ENCODE results near the gene ATF7. TPM values are rescaled to one million over a fixed set of nuclear protein-coding genes. Genes with fewer than 3 reads are reported as not detected.
A peak's percentile ranks its signal among the peaks of the same experiment; 100 is the strongest.

The ATF7 gene
- total and polyA plus RNA-seq, 2 of the 13 experiments (the other 11 are each of a cell fraction or from before 2014, with no cell fraction given), result 9.6 to 16.2 TPM

GRCh38 chr12:53500142-53500775 is 125.9 kb downstream of the ATF7 start (continued):
- no peak for TF ChIP-seq ZBTB14 (CRISPR knock-in tag; IDR thresholded peaks at IDR 0.05)
- no peak for TF ChIP-seq PAXIP1 (CRISPR knock-in tag; conservative IDR thresholded peaks at IDR 0.05)
- no peak for TF ChIP-seq ZNF142 (CRISPR knock-in tag; IDR thresholded peaks at IDR 0.05)
- TF ChIP-seq TEF (CRISPR knock-in tag; IDR thresholded peaks at IDR 0.05), result no peak
- TF ChIP-seq SMC3 (IDR thresholded peaks at IDR 0.05; ENCODE audit: low read length), result no peak
- TF ChIP-seq RBM39 (IDR thresholded peaks at IDR 0.05; ENCODE audit: low read depth, low read length, poor library complexity, severe bottlenecking), result no peak
- TF ChIP-seq HNRNPH1 (optimal IDR thresholded peaks at IDR 0.05; ENCODE audit: low read depth, low read length), result no peak
- no peak for TF ChIP-seq ZNF704 (CRISPR knock-in tag; IDR thresholded peaks at IDR 0.05; ENCODE audit: borderline replicate concordance)
- 0 out of 2 replicates have a peak, but pooled peaks have one; percentile 4 for TF ChIP-seq RARA (CRISPR knock-in tag; IDR thresholded peaks at IDR 0.05)
- TF ChIP-seq ZBTB20 (CRISPR knock-in tag; IDR thresholded peaks at IDR 0.05; ENCODE audit: borderline replicate concordance, low read depth), result no peak
- TF ChIP-seq ZSCAN9 (CRISPR knock-in tag; IDR thresholded peaks at IDR 0.05; ENCODE audit: borderline replicate concordance), result no peak
- TF ChIP-seq TOPORS (CRISPR knock-in tag; IDR thresholded peaks at IDR 0.05), result peak; percentile 35; the same call in 1 of the 2 replicates
- TF ChIP-seq PHF8 (CRISPR knock-in tag; IDR thresholded peaks at IDR 0.05), result no peak
- no peak for TF ChIP-seq ZFP90 (CRISPR knock-in tag; IDR thresholded peaks at IDR 0.05; ENCODE audit: borderline replicate concordance)

All from HepG2 (cell line).